ENCODE results near the gene STOX1. TPM values are rescaled to one million over a fixed set of nuclear protein-coding genes. Genes with fewer than 3 reads are reported as not detected.

The STOX1 gene
- total RNA-seq (2021; ENCODE audit: unreplicated experiment), result 5.8 TPM
- 2.2 TPM for polyA plus RNA-seq (2012; ENCODE audit: insufficient read length)
- Bru-seq, nascent RNA, result percentile 59 among the genes with signal in this experiment
- percentile 80 among the genes with signal in this experiment for BruChase-seq, experiment 1, labeled RNA remaining after a 2-hour chase
- percentile 77 among the genes with signal in this experiment for BruChase-seq, experiment 2, labeled RNA remaining after a 6-hour chase
- long read RNA-seq, partial matches to known transcripts, result 6 of 17 reads
- long read RNA-seq, other reads (novel, unspliced or antisense), result 10 of 17 reads

- TF ChIP-seq POLR2AphosphoS5 (IDR thresholded peaks at IDR 0.05; ENCODE audit: low read depth, low read length) (peak; percentile 63), SIN3A (IDR thresholded peaks at IDR 0.05; ENCODE audit: borderline replicate concordance, insufficient read depth, low read depth, low read length) (no peak)
- BruUV-seq (replicated peaks), result no TSS peak
- H3K36me3 ChIP-seq (ENCODE audit: control insufficient read depth, insufficient read depth, low read length), result no peaks in the 10 kb centered on the region
- CTCF ChIA-PET, result interaction anchor here (0.6 to 1.2 kb wide), 3 partner anchors 71 to 226 kb away, joined by 3 to 9 read pairs (median 9); no protein-coding TSS in a partner anchor
- H3K27me3 ChIP-seq (ENCODE audit: control insufficient read depth, insufficient read depth, low read length), result no peaks in the 10 kb centered on the region
- H3K4me1 ChIP-seq (ENCODE audit: control insufficient read depth, insufficient read depth, low read length), result peaks cover 7% of the 10 kb centered on the region; the same call in 1 of the 2 replicates
- DNase-seq (ENCODE audit: low read depth, low spot score) (no peak), ATAC-seq (peak; percentile 94)
- in situ Hi-C loops (cut with HindIII; ENCODE audit: low pct_unique_long_range_greater_than_20kb, low sequenced_read_pairs) (no loop called here), intact Hi-C loops (cut with micrococcal nuclease; ENCODE audit: unreplicated experiment) (no loop called here)
- POLR2A ChIA-PET, result interaction anchor here (0.6 kb wide), 2 partner anchors 77 to 316 kb away, joined by 7 to 11 read pairs; no protein-coding TSS in a partner anchor
- H3K4me3 ChIP-seq (ENCODE audit: low read depth in 2 of 2, low read length in 2 of 2), result peak within 1 kb of the TSS; percentile 62 to 66
- H3K27ac ChIP-seq (ENCODE audit: low read length), result peak within 1 kb of the TSS; percentile 88
- no peaks in the 10 kb centered on the region for H3K9me3 ChIP-seq (ENCODE audit: control insufficient read depth, insufficient read depth, low read depth, low read length)
Measured at GRCh38 chr10:68826764-68827591, at the start of gene STOX1. STOX1 (plus strand) TSS chr10:68827531; CDS start chr10:68827624, 93 bp downstream.

GRCh38 chr10:68781613-68782574 lies 45.4 kb upstream of the STOX1 start:
- TSS peak; percentile 34 for BruUV-seq (replicated peaks)
- Histone ChIP-seq H3K27ac (ENCODE audit: low read length) (no peak overlapping the region), H3K4me1 (ENCODE audit: control insufficient read depth, insufficient read depth, low read length) (no peaks in the 10 kb centered on the region), H3K9me3 (ENCODE audit: control insufficient read depth, insufficient read depth, low read depth, low read length) (no peaks in the 10 kb centered on the region), H3K4me3 (ENCODE audit: low read depth in 2 of 2, low read length in 2 of 2) (no peak overlapping the region), H3K36me3 (ENCODE audit: control insufficient read depth, insufficient read depth, low read length) (peaks cover 32% of the 10 kb centered on the region), H3K27me3 (ENCODE audit: control insufficient read depth, insufficient read depth, low read length) (no peaks in the 10 kb centered on the region)
- intact Hi-C loops (cut with micrococcal nuclease; ENCODE audit: unreplicated experiment) (no loop called here), in situ Hi-C loops (cut with HindIII; ENCODE audit: low pct_unique_long_range_greater_than_20kb, low sequenced_read_pairs) (no loop called here)
- ChIA-PET POLR2A (no interaction called here), CTCF (interaction anchor here (0.7 kb wide), 1 partner anchor 25 kb away, joined by 3 read pairs; no protein-coding TSS in a partner anchor)
- TF ChIP-seq CTCF (IDR thresholded peaks at IDR 0.05) (no peak), TCF7L2 (IDR thresholded peaks at IDR 0.05; ENCODE audit: low read depth, low read length) (no peak), POLR2AphosphoS5 (IDR thresholded peaks at IDR 0.05; ENCODE audit: low read depth, low read length) (no peak; the same call in 1 of the 2 replicates), SIN3A (IDR thresholded peaks at IDR 0.05; ENCODE audit: borderline replicate concordance, insufficient read depth, low read depth, low read length) (no peak), REST (IDR thresholded peaks at IDR 0.05; ENCODE audit: insufficient read depth in 1 of 2, low read depth in 2 of 2, low read length in 1 of 2) (no peak)
- DNase-seq (ENCODE audit: low read depth, low spot score) (no peak), ATAC-seq (no peak)
